Measurements from ENCODE around the gene EEIG2.

Gene EEIG2

GRCh38 chr1:108592030-108592759, 32.3 kb downstream of the EEIG2 start:
- TF ChIP-seq CTCF (IDR thresholded peaks at IDR 0.05; ENCODE audit: insufficient read depth, low read depth, low read length, missing control alignments), result no peak
- no peak for DNase-seq (ENCODE audit: low read depth)
- H3K4me3 ChIP-seq (ENCODE audit: low read length), result no peak overlapping the region

- no peak for TF ChIP-seq CTCF (IDR thresholded peaks at IDR 0.05; ENCODE audit: insufficient read depth, low read depth, low read length, missing control alignments)
- DNase-seq (ENCODE audit: low read depth), result no peak
Measured at GRCh38 chr1:108593448-108593847, 33.5 kb downstream of the EEIG2 start.

GRCh38 chr1:108595507-108595906, 35.6 kb downstream of the EEIG2 start:
- TF ChIP-seq CTCF (IDR thresholded peaks at IDR 0.05; ENCODE audit: insufficient read depth, low read depth, low read length, missing control alignments), result no peak
- no peak overlapping the region for H3K4me3 ChIP-seq (ENCODE audit: low read length)
- no peak for DNase-seq (ENCODE audit: low read depth)

More at GRCh38 chr1:108593448-108593847, 33.5 kb downstream of the EEIG2 start:
- no peak overlapping the region for H3K4me3 ChIP-seq (ENCODE audit: low read length)

- TF ChIP-seq CTCF (IDR thresholded peaks at IDR 0.05; ENCODE audit: insufficient read depth, low read depth, low read length, missing control alignments), result no peak
- H3K4me3 ChIP-seq (ENCODE audit: low read length), result no peak overlapping the region
Measured at GRCh38 chr1:108597041-108597440, 37.1 kb downstream of the EEIG2 start.

GRCh38 chr1:108598340-108598739, 38.4 kb downstream of the EEIG2 start:
- no peak for DNase-seq (ENCODE audit: low read depth)
- H3K4me3 ChIP-seq (ENCODE audit: low read length), result no peak overlapping the region
- TF ChIP-seq CTCF (IDR thresholded peaks at IDR 0.05; ENCODE audit: insufficient read depth, low read depth, low read length, missing control alignments), result no peak

More at GRCh38 chr1:108597041-108597440, 37.1 kb downstream of the EEIG2 start:
- no peak for DNase-seq (ENCODE audit: low read depth)

- no peak overlapping the region for H3K4me3 ChIP-seq (ENCODE audit: low read length)
- TF ChIP-seq CTCF (IDR thresholded peaks at IDR 0.05; ENCODE audit: insufficient read depth, low read depth, low read length, missing control alignments), result no peak
- no peak for DNase-seq (ENCODE audit: low read depth)
Measured at GRCh38 chr1:108600504-108600903, 40.6 kb downstream of the EEIG2 start.

Measured in epithelial cell of esophagus (primary cell).